GM21737 (cell line): ENCODE measurements around the gene SLC30A2.

Source experiments
- ATAC-seq: cut with Tn5 transposase; IDR thresholded peaks from one replicate; pipeline ENCODE4 v1.9.1; 2021; ENCODE audit warnings: mild to moderate bottlenecking, moderate library complexity; ENCODE audit not compliant: unreplicated experiment

The SLC30A2 gene

GRCh38 chr1:26070296-26070962, 24.5 kb upstream of the SLC30A2 start:
- no peak for ATAC-seq

GRCh38 chr1:26069941-26070295, 24.0 kb upstream of the SLC30A2 start:
- no peak for ATAC-seq

GRCh38 chr1:26067432-26067911, 21.6 kb upstream of the SLC30A2 start, which contains the start of gene TRIM63:
TSS of gene TRIM63 (minus strand) at chr1:26067630. CDS start at chr1:26067494, 136 bp downstream.
- ATAC-seq: no peak

- no peak for ATAC-seq
Observed at GRCh38 chr1:26066857-26067256, 20.9 kb upstream of the SLC30A2 start.

GRCh38 chr1:26066160-26066559, 20.2 kb upstream of the SLC30A2 start:
- no peak for ATAC-seq

GRCh38 chr1:26064553-26064952, 18.6 kb upstream of the SLC30A2 start:
- ATAC-seq: no peak

GRCh38 chr1:26060832-26061574, 15.1 kb upstream of the SLC30A2 start:
- no peak for ATAC-seq

- ATAC-seq: no peak
Observed at GRCh38 chr1:26059906-26060305, 14.0 kb upstream of the SLC30A2 start.

GRCh38 chr1:26058052-26058595, 12.2 kb upstream of the SLC30A2 start:
- ATAC-seq: no peak

GRCh38 chr1:26057189-26057588, 11.3 kb upstream of the SLC30A2 start:
- ATAC-seq: no peak

- no peak for ATAC-seq
Observed at GRCh38 chr1:26055041-26055440, 9.1 kb upstream of the SLC30A2 start.

GRCh38 chr1:26053718-26054560, 8.0 kb upstream of the SLC30A2 start:
- no peak for ATAC-seq

GRCh38 chr1:26050248-26050640, 4.3 kb upstream of the SLC30A2 start:
- ATAC-seq: no peak

- ATAC-seq: no peak
Observed at GRCh38 chr1:26049531-26050247, 3.8 kb upstream of the SLC30A2 start.

- ATAC-seq: no peak
Observed at GRCh38 chr1:26047278-26047874, 1.5 kb upstream of the SLC30A2 start.

GRCh38 chr1:26046246-26047095, 553 bp upstream of the SLC30A2 start:
- ATAC-seq: no peak

- ATAC-seq: no peak
Observed at GRCh38 chr1:26044971-26045721, 772 bp downstream of the SLC30A2 start.

GRCh38 chr1:26044414-26044813, 1.5 kb downstream of the SLC30A2 start:
- ATAC-seq: no peak
